ENCODE measurements around the gene IPO4. TPM values are rescaled to one million over a fixed set of nuclear protein-coding genes. Genes with fewer than 3 reads are reported as not detected.

Gene IPO4
- total and polyA plus RNA-seq, 2 experiments from 2014 or later = 34.2 to 105 TPM

GRCh38 chr14:24190416-24190815 is 1.8 kb upstream of the IPO4 start:
- H3K79me2 ChIP-seq (replicated peaks; ENCODE audit: insufficient read depth) = peaks cover 13% of the 10 kb centered on the region; the same call in 1 of the 2 replicates
- TF ChIP-seq EZH2 (IDR thresholded peaks at IDR 0.05; ENCODE audit: low read depth, unreplicated experiment) (no peak), ZNF462 (CRISPR knock-in tag; IDR thresholded peaks at IDR 0.05) (no peak)

GRCh38 chr14:24189460-24189859 is 844 bp upstream of the IPO4 start:
- H3K4me3 Mint-ChIP-seq = peak overlapping the region; percentile 96
- H3K27ac Mint-ChIP-seq = no peak overlapping the region; the same call in 1 of the 2 replicates
- DNase-seq (ENCODE audit: low spot score) (no peak), ATAC-seq (no peak)
- Histone ChIP-seq H3K4me2 (peak overlapping the region; percentile 74), H2AFZ (no peak overlapping the region), H3K27me3 (ENCODE audit: insufficient read depth) (no peaks in the 10 kb centered on the region), H3K27ac (ENCODE audit: low read depth) (0 out of 2 replicates have a peak overlapping the region, but pooled peaks have one; percentile 55), H3K9me2 (ENCODE audit: insufficient read depth) (no peaks in the 10 kb centered on the region), H3K4me3 (no peak overlapping the region; the same call in 1 of the 2 replicates), H3K4me1 (ENCODE audit: insufficient read depth) (peaks cover 12% of the 10 kb centered on the region), H3K36me3 (ENCODE audit: insufficient read depth) (no peaks in the 10 kb centered on the region; the same call in 1 of the 2 replicates), H4K20me1 (replicated peaks; ENCODE audit: insufficient read depth) (peaks cover 6% of the 10 kb centered on the region), H3K79me2 (replicated peaks; ENCODE audit: insufficient read depth) (peaks cover 13% of the 10 kb centered on the region; the same call in 1 of the 2 replicates), H3F3A (replicated peaks; ENCODE audit: low read depth) (peaks cover 6% of the 10 kb centered on the region)
- H3K4me1 Mint-ChIP-seq = peaks cover 21% of the 10 kb centered on the region
- H3K36me3 Mint-ChIP-seq (ENCODE audit: low read depth) = peaks cover 66% of the 10 kb centered on the region
- peaks cover 16% of the 10 kb centered on the region for H3K27me3 Mint-ChIP-seq (ENCODE audit: insufficient read depth, low read depth, poor library complexity)
- no peaks in the 10 kb centered on the region; the same call in 2 of the 3 replicates for H3K9me3 Mint-ChIP-seq
- no peak for TF ChIP-seq ZNF114 (CRISPR knock-in tag; IDR thresholded peaks at IDR 0.05)
- no peak for TF ChIP-seq EZH2phosphoT487 (IDR thresholded peaks at IDR 0.05; ENCODE audit: unreplicated experiment)
- no peak for TF ChIP-seq STAT1 (IDR thresholded peaks at IDR 0.05; ENCODE audit: unreplicated experiment)
- no peak for TF ChIP-seq CREB1 (CRISPR knock-in tag; IDR thresholded peaks at IDR 0.05; ENCODE audit: low read depth)
- no peak for TF ChIP-seq CTCF (conservative IDR thresholded peaks at IDR 0.05; ENCODE audit: low read depth in 2 of 2)
- TF ChIP-seq JUNB (IDR thresholded peaks at IDR 0.05; ENCODE audit: unreplicated experiment) = no peak
- TF ChIP-seq REST (IDR thresholded peaks at IDR 0.05; ENCODE audit: unreplicated experiment) = no peak
- no peak for TF ChIP-seq NANOG (IDR thresholded peaks at IDR 0.05; ENCODE audit: borderline replicate concordance)

More at GRCh38 chr14:24190416-24190815, 1.8 kb upstream of the IPO4 start:
- Mint-ChIP-seq H3K36me3 (ENCODE audit: low read depth) (peaks cover 58% of the 10 kb centered on the region), H3K9me3 (no peaks in the 10 kb centered on the region; the same call in 2 of the 3 replicates), H3K27ac (no peak overlapping the region), H3K27me3 (ENCODE audit: insufficient read depth, low read depth, poor library complexity) (peaks cover 19% of the 10 kb centered on the region), H3K4me3 (no peak overlapping the region), H3K4me1 (peaks cover 25% of the 10 kb centered on the region)
- no peak overlapping the region for H2AFZ ChIP-seq
- H3K9me2 ChIP-seq (ENCODE audit: insufficient read depth) = no peaks in the 10 kb centered on the region
- no peak for ATAC-seq
- peaks cover 16% of the 10 kb centered on the region for H3K4me1 ChIP-seq (ENCODE audit: insufficient read depth)
- no peaks in the 10 kb centered on the region for H3K27me3 ChIP-seq (ENCODE audit: insufficient read depth)
- no peak for DNase-seq (ENCODE audit: low spot score)
- H4K20me1 ChIP-seq (replicated peaks; ENCODE audit: insufficient read depth) = peaks cover 6% of the 10 kb centered on the region
- no peak overlapping the region for H3K4me2 ChIP-seq
- H3K27ac ChIP-seq (ENCODE audit: low read depth) = no peak overlapping the region
- H3K36me3 ChIP-seq (ENCODE audit: insufficient read depth) = no peaks in the 10 kb centered on the region; the same call in 1 of the 2 replicates
- H3K4me3 ChIP-seq = no peak overlapping the region
- peaks cover 15% of the 10 kb centered on the region for H3F3A ChIP-seq (replicated peaks; ENCODE audit: low read depth)
